Right cardiac atrium (tissue), 5 donors: Measurements from ENCODE around the gene SLC15A2. TPM values are rescaled to one million over a fixed set of nuclear protein-coding genes. Genes with fewer than 3 reads are reported as not detected.

Experiments used
- ATAC-seq, 2 donors: fragments of 200-7000 bp; cut with Tn5 transposase; one replicate each; pipeline versions ENCODE4 v1.8.0 to v1.9.1; 2020; ENCODE audit warnings: moderate library complexity in 2 of 2, mild to moderate bottlenecking in 1 of 2
- DNase-seq, 3 donors: peaks; one replicate each; pipeline ENCODE4 v3.0.0-alpha.2; 2020
- H3K27ac ChIP-seq: one replicate; pipeline ENCODE4 v1.5.1; 2013; ENCODE audit warnings: mild to moderate bottlenecking, low read length, control low read depth, moderate library complexity
- H3K27me3 ChIP-seq: one replicate; pipeline ENCODE4 v1.6.1; 2013; ENCODE audit not compliant: control insufficient read depth, insufficient read depth
- H3K4me1 ChIP-seq: one replicate; pipeline ENCODE4 v1.6.1; 2013; ENCODE audit warnings: low read length; ENCODE audit not compliant: control insufficient read depth, insufficient read depth
- H3K4me3 ChIP-seq: one replicate; pipeline ENCODE4 v1.5.1; 2013; ENCODE audit warnings: low read length, control low read depth
- H3K9me3 ChIP-seq: one replicate; pipeline ENCODE4 v1.6.1; 2013; ENCODE audit warnings: low read length; ENCODE audit not compliant: control insufficient read depth
- WGBS: extraction: QIAGEN DNeasy Blood & Tissue Kit; methylation state at CpG from one replicate; pipeline ENCODE4 v1.1.7; 2013; 5-methylcytosine and 5-hydroxymethylcytosine counted together
- intact Hi-C, 4 donors: fragments of 100-400 bp; cut with DNase I; formaldehyde crosslinking; loops; one replicate each; pipeline versions ENCODE4 v1.11.0 to v1.14.0; 2022 to 2023
- polyA plus RNA-seq: library from polyadenylated mRNA; stranded (reverse); fragments of 200-250 nt; gene quantifications from one replicate; pipeline ENCODE4 v1.2.3, GENCODE V29; 2013
- total RNA-seq, 4 donors: library from RNA; stranded (reverse); fragmentation: NEBNext Ultra II Directional; extraction: Animal tissue kit (Norgen Biotek cat#: 25700); gene quantifications; one replicate each; pipeline ENCODE4 v1.2.1, GENCODE V29; 2021
- donor health status: healthy with polysubstance abuse.
- donor health status: DM: no; HTN: yes; CAD: no.
- donor health status: DM: no; HTN: no; CAD: no.
- donor health status: DM: no; HTN: yes; CAD: no; lungs with severe emphysema.
- donor health status: DM: yes; HTN: yes; CAD: no.

The SLC15A2 gene
- total and polyA plus RNA-seq, 5 donors: 0.56 to 8.5 (median 5.1) TPM

DNA sequence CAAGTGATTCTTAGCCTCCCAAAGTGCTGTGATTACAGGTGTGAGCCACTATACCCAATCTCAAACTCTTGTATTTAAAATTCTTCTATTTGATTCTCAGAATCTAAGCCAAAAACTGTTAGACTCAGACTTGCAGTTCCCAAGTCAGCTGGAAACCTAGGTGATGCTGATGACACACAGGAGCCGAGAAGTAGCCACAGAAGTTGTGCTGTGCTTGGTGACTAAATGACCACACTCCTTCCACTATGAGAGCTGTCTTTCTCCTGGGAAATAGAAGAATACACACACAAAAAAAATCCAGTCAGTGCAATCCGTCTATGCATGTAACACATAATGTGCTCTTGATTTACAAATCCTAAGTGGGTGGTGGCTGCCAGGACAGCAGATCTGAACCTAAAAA is 93.9 kb downstream of the SLC15A2 start:
- H3K4me3 ChIP-seq: no peak overlapping the region
- H3K27me3 ChIP-seq: no peaks in the 10 kb centered on the region
- intact Hi-C loops: no loop called here
- no peaks in the 10 kb centered on the region for H3K4me1 ChIP-seq
- no peak for ATAC-seq
- no peak for DNase-seq
- no peaks in the 10 kb centered on the region for H3K9me3 ChIP-seq
- WGBS: 82% methylated on average over 2 of the region's 2 CpGs
- no peak overlapping the region for H3K27ac ChIP-seq

DNA sequence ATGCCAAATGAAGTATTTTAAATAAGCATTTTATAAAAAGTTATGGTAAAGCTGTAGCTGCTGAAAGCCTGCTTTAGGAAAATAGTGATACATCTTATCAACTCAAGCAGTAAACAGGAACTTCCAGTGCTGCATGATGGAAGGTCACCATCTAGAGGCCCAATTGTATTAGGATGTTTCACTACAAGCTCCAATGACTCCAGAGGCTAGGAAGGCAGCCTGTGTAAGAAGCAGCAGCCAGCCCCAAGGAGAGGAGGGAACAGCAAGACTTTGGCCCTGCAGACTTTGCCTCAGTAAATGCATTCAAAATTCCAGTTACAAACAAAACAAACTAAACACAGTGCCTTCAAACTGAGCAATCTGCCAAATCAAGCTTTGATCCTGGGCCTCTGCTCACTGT is 95.7 kb downstream of the SLC15A2 start:
- Histone ChIP-seq H3K27me3 (no peaks in the 10 kb centered on the region), H3K27ac (no peak overlapping the region), H3K9me3 (no peaks in the 10 kb centered on the region), H3K4me1 (no peaks in the 10 kb centered on the region), H3K4me3 (no peak overlapping the region)
- intact Hi-C loops: loop anchor here (10.0 kb wide), 1 partner anchor 445 kb away; the partner anchor contains the start of gene POLQ (in 4 of the 4)
- peak in 1 of 2 donors; percentile 57 for ATAC-seq
- peak in 1 of 3 donors; percentile 50 for DNase-seq

DNA sequence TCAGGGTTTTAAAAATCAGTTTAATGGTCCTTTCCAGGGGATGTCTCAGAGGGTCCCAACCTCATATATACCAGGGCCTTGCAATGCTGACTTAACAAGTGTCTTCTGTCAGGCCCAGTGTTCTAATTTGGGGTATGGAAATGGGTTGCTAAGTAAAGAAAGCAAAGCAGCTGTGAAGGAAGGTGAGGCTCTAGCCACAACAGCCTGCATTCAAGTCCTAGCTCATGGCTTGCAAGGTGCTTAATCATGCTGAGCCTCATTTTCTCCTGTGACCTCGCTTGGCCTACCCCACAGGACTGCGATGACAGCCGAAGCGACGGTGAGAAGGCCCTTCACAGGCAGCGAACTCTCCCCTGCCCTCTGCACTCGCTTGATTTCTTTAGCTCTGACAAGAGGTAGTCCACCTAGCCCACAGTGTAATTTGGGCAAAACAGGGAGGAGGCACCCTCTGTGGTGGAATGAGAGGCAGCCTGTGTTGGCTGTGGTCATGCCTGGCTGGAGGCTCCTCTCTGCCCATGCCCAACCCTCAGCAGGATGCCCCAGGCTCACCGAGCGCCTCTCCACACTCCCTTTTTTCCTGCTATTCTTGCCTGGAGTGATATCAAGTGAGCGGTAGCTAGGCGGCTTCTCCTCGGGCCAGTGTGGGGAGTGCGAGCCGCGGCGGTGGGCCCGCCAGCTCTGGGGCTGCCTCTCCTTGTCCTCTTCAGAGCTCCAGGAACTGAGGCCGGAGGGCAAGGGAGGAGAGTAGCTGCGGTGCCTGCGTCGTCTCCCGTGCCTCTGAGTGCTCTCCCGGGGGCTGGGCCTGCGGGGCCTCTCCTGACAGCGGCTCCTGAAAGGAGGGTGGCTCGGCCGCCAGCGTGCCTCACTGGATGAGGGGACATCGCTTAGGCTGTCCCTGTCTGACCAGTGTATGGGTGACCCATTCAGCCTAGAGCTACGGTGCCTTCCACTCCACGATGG is 98.7 kb downstream of the SLC15A2 start:
- H3K4me3 ChIP-seq: no peak overlapping the region
- ATAC-seq (peak in 1 of 2 donors; percentile 17), DNase-seq (no peak)
- H3K27ac ChIP-seq: no peak overlapping the region
- intact Hi-C loops: loop anchor here (10.0 kb wide), 1 partner anchor 448 kb away; the partner anchor contains the start of gene POLQ (in 4 of the 4)
- H3K4me1 ChIP-seq: no peaks in the 10 kb centered on the region
- no peaks in the 10 kb centered on the region for H3K9me3 ChIP-seq
- no peaks in the 10 kb centered on the region for H3K27me3 ChIP-seq
- WGBS: 93% methylated on average over 31 of the region's 31 CpGs

Other genes starting within 250 kb of the SLC15A2 start
- gene HCLS1, start 233.5 kb upstream of the SLC15A2 start, total RNA-seq: 10 to 100 TPM; 19.9 to 25.9 (median 23.1) TPM
- gene HCLS1, start 233.5 kb upstream of the SLC15A2 start, polyA plus RNA-seq: 12.3 TPM
- 10 to 100 TPM; 52.8 to 60.8 (median 58.4) TPM for gene GOLGB1, start 144.7 kb upstream of the SLC15A2 start, total RNA-seq
- gene GOLGB1, start 144.7 kb upstream of the SLC15A2 start, polyA plus RNA-seq: 19.8 TPM
- 10 to 100 TPM in 1 of 4 donors, 1 to 10 TPM in 3; 8.9 to 10.2 (median 9.4) TPM for gene IQCB1, start 59.3 kb upstream of the SLC15A2 start, total RNA-seq
- gene IQCB1, start 59.3 kb upstream of the SLC15A2 start, polyA plus RNA-seq: 5.9 TPM
- 1 to 10 TPM; 4.4 to 7.1 (median 5.3) TPM for gene EAF2, start 59.2 kb upstream of the SLC15A2 start, total RNA-seq
- 6.0 TPM for gene EAF2, start 59.2 kb upstream of the SLC15A2 start, polyA plus RNA-seq
- gene ILDR1, start 127.8 kb downstream of the SLC15A2 start, total RNA-seq: not detected
- gene ILDR1, start 127.8 kb downstream of the SLC15A2 start, polyA plus RNA-seq: not detected
- gene CD86, start 161.0 kb downstream of the SLC15A2 start, total RNA-seq: 1 to 10 TPM; 3.1 to 5.4 (median 5.1) TPM
- 0.91 TPM for gene CD86, start 161.0 kb downstream of the SLC15A2 start, polyA plus RNA-seq